Esophagus muscularis mucosa (tissue), 4 donors: Measurements from ENCODE around the gene GALR3. TPM values are rescaled to one million over a fixed set of nuclear protein-coding genes. Genes with fewer than 3 reads are reported as not detected.

Source experiments
- DNase-seq: peaks from one replicate; pipeline ENCODE4 v3.0.0-alpha.2; 2017; ENCODE audit errors: extremely low spot score
- H3K27ac ChIP-seq, 4 donors: fragments of 200-600 bp; sonication (generic); replicated peaks in 1 of 4; 1 replicate in 3 of 4; 2 replicates in 1 of 4; pipeline ENCODE4 v1.5.1; 2016 to 2019; ENCODE audit warnings: mild to moderate bottlenecking in 1 of 4
- H3K27me3 ChIP-seq, 4 donors: fragments of 200-600 bp; sonication (generic); one replicate each; pipeline versions ENCODE4 v1.5.1 to v1.6.0; 2016 to 2019
- H3K36me3 ChIP-seq, 4 donors: fragments of 200-600 bp; sonication (generic); one replicate each; pipeline ENCODE4 v1.5.1; 2016 to 2019
- H3K4me1 ChIP-seq, 4 donors: fragments of 200-600 bp; sonication (generic); one replicate each; pipeline ENCODE4 v1.5.1; 2016 to 2019
- H3K4me3 ChIP-seq, 4 donors: fragments of 200-600 bp; sonication (generic); 1 replicate in 2 of 4; 2 replicates in 2 of 4; pipeline ENCODE4 v1.5.1; 2016 to 2019; ENCODE audit warnings: mild to moderate bottlenecking in 4 of 4, moderate library complexity in 1 of 4
- H3K9me3 ChIP-seq, 4 donors: fragments of 200-600 bp; sonication (generic); 1 replicate in 3 of 4; 2 replicates in 1 of 4; pipeline ENCODE4 v1.5.1; 2016 to 2019
- CTCF ChIP-seq, 3 experiments: fragments of 200-600 bp in 2 of 3; fragments of 450-650 bp in 1 of 3; sonication (generic) in 2 of 3; IDR thresholded peaks; one replicate each; pipeline ENCODE4 v1.5.1; 2017 to 2019; ENCODE audit warnings: antibody characterized with exemption in 3 of 3, mild to moderate bottlenecking in 2 of 3, moderate library complexity in 1 of 3
- EP300 ChIP-seq: sonication (generic); formaldehyde crosslinking; IDR thresholded peaks from one replicate; pipeline ENCODE4 v1.6.1; 2017; ENCODE audit warnings: antibody characterized with exemption
- POLR2A ChIP-seq: fragments of 450-650 bp; IDR thresholded peaks from one replicate; pipeline ENCODE4 v1.6.1; 2017; ENCODE audit warnings: antibody characterized with exemption, moderate library complexity, mild to moderate bottlenecking, low read depth
- POLR2AphosphoS5 ChIP-seq, 2 donors: sonication (generic); formaldehyde crosslinking; IDR thresholded peaks; one replicate each; pipeline ENCODE4 v1.6.1; 2017; ENCODE audit warnings: antibody characterized with exemption in 2 of 2
- WGBS: methylation state at CpG from one replicate; pipeline ENCODE4 v1.1.5; 2018; 5-methylcytosine and 5-hydroxymethylcytosine counted together
- intact Hi-C: fragments of 100-400 bp; cut with DNase I; formaldehyde crosslinking; loops from one replicate; pipeline ENCODE4 v1.15.1; 2023
- total RNA-seq, 4 donors: library from RNA; depleted of rRNA; stranded (reverse); fragments of >200 nt; gene quantifications; one replicate each; pipeline versions ENCODE4 v1.1.0 to v1.2.1, GENCODE V29; 2016

Gene GALR3
- total RNA-seq, 4 donors from 2014 or later: not detected

GRCh38 chr22:37843741-37844089 lies 20.5 kb downstream of the GALR3 start:
- Histone ChIP-seq H3K4me3 (peak overlapping the region; percentile 81 to 91 (median 88)), H3K27me3 (no peaks in the 10 kb centered on the region), H3K36me3 (peaks cover 6 to 16% (median 14%) of the 10 kb centered on the region in 4 donors), H3K27ac (peak overlapping the region; percentile 85 to 93 (median 90)), H3K9me3 (no peaks in the 10 kb centered on the region), H3K4me1 (peaks cover 21 to 36% (median 33%) of the 10 kb centered on the region in 4 donors)
- TF ChIP-seq EP300 (no peak), POLR2A (no peak)
- intact Hi-C loops: no loop called here
- WGBS: 0% methylated on average over 21 of the region's 46 CpGs
- DNase-seq: peak; percentile 93

- Histone ChIP-seq H3K4me1 (peaks cover 23 to 40% (median 39%) of the 10 kb centered on the region in 4 donors), H3K36me3 (peaks cover 0 to 4% (median 2%) of the 10 kb centered on the region in 4 donors), H3K27ac (peak overlapping the region; percentile 85 to 93 (median 90)), H3K27me3 (no peaks in the 10 kb centered on the region), H3K4me3 (peak overlapping the region; percentile 81 to 91 (median 88)), H3K9me3 (no peaks in the 10 kb centered on the region)
- TF ChIP-seq CTCF (IDR thresholded peaks at IDR 0.05) (no peak), POLR2A (no peak), POLR2AphosphoS5 (IDR thresholded peaks at IDR 0.05) (no peak), EP300 (no peak)
- intact Hi-C loops: no loop called here
- no peak for DNase-seq
- 88% methylated on average over 6 of the region's 6 CpGs for WGBS
These were observed 21.7 kb downstream of the GALR3 start for GRCh38 chr22:37844904-37845329.

- intact Hi-C loops: no loop called here
- no peaks in the 10 kb centered on the region for H3K9me3 ChIP-seq
- TF ChIP-seq POLR2AphosphoS5 (IDR thresholded peaks at IDR 0.05): no peak
- TF ChIP-seq CTCF (IDR thresholded peaks at IDR 0.05): no peak
- no peak for TF ChIP-seq POLR2A
- TF ChIP-seq EP300: no peak
- H3K27ac ChIP-seq: no peak overlapping the region
- no peak for DNase-seq
- peaks cover 0 to 6% (median 3%) of the 10 kb centered on the region in 4 donors for H3K36me3 ChIP-seq
- H3K27me3 ChIP-seq: no peaks in the 10 kb centered on the region
- H3K4me3 ChIP-seq: no peak overlapping the region
- WGBS: 91% methylated on average over 2 of the region's 2 CpGs
- peaks cover 36 to 52% (median 50%) of the 10 kb centered on the region in 4 donors for H3K4me1 ChIP-seq
These were observed 23.3 kb downstream of the GALR3 start for GRCh38 chr22:37846433-37846832.

- no peaks in the 10 kb centered on the region for H3K27me3 ChIP-seq
- peaks cover 3 to 29% (median 23%) of the 10 kb centered on the region in 4 donors for H3K36me3 ChIP-seq
- peaks cover 20 to 39% (median 37%) of the 10 kb centered on the region in 4 donors for H3K4me1 ChIP-seq
- H3K9me3 ChIP-seq: no peaks in the 10 kb centered on the region
- no peak for TF ChIP-seq POLR2A
- TF ChIP-seq CTCF (IDR thresholded peaks at IDR 0.05): no peak
- TF ChIP-seq POLR2AphosphoS5 (IDR thresholded peaks at IDR 0.05): no peak
- TF ChIP-seq EP300: no peak
- peak overlapping the region; percentile 82 to 96 (median 88) for H3K4me3 ChIP-seq
- WGBS: 37% methylated on average over 27 of the region's 27 CpGs
- no peak for DNase-seq
- H3K27ac ChIP-seq: peak overlapping the region; percentile 90 to 92 (median 91)
- intact Hi-C loops: no loop called here
These were observed 25.5 kb downstream of the GALR3 start for GRCh38 chr22:37848587-37849088.

- Histone ChIP-seq H3K4me1 (peaks cover 20 to 44% (median 39%) of the 10 kb centered on the region in 4 donors), H3K9me3 (no peaks in the 10 kb centered on the region), H3K4me3 (peak within 1 kb of the TSS; percentile 82 to 96 (median 88)), H3K36me3 (peaks cover 3 to 34% (median 28%) of the 10 kb centered on the region in 4 donors), H3K27ac (peak within 1 kb of the TSS; percentile 90 to 92 (median 91)), H3K27me3 (no peaks in the 10 kb centered on the region)
- intact Hi-C loops: no loop called here
- 2% methylated on average over 15 of the region's 49 CpGs for WGBS
- DNase-seq: peak; percentile 97
- TF ChIP-seq EP300 (no peak), POLR2A (peak; percentile 66), POLR2AphosphoS5 (IDR thresholded peaks at IDR 0.05) (peak; percentile 97 to 99), CTCF (IDR thresholded peaks at IDR 0.05) (peak in 1 of 3 experiments; percentile 34)
These were observed 26.0 kb downstream of the GALR3 start, which contains the start of gene EIF3L for GRCh38 chr22:37849089-37849751. EIF3L (plus strand) TSS chr22:37849419; CDS start chr22:37849450, 31 bp downstream.
